Retinal pigment epithelial cell (primary cell): ENCODE data around the gene LOXL4.

ENCODE experiments used
- DNase-seq: peaks from one replicate; pipeline ENCODE4 v3.0.0-alpha.2; 2010; ENCODE audit warnings: low read depth
- H3K4me3 ChIP-seq: 2 replicates; pipeline ENCODE4 v1.5.1; 2011; ENCODE audit warnings: mild to moderate bottlenecking, low read length, control low read depth, moderate library complexity
- TF ChIP-seq, protein P1 (sequence below): conservative IDR thresholded peaks from 2 replicates; pipeline ENCODE4 v1.5.1; 2011; ENCODE audit warnings: low read depth, low read length, control low read depth, inconsistent platforms

Gene LOXL4

DNA sequence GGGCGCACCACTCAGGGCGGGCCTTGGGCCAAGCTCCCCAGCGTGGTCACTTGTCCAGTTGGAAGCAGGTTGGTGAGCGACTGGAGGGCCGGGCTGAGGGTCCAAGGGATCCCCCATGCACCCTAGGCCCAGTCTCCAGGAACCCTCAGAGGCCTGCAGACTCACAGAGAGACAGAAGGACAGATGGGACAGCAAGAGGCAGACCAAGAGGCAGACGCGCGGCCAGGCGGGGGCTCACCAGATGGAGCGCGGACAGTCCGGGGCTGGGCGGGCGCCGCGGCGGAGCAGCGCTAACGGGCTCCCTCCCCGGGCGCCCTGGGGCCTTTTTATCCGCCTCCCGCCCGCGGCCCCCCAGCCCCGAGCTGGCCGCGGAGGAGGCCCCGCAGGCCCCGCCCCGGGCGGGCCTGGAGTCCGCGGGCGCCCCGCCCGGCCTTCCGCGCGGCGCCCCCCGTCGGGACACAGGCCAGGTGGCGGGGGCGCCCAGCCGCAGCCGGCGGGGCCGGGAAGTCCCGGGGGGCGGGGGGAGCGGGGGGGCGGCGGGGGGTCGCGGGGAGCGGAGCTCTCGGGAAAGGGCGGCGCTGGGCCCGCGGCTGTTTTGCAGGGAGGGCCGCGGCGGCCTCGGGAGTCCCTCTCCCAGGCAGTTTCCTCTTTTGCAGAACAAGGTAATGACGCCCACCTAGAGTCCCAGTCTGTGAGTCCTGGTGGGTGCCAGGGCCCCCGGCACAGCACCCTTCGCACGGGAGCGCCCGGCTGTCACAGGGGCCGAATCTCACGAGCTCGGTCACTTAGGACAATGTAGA is at the start of gene LOXL4:
Gene LOXL4 (minus strand): TSS at position 301 of the 800 bp plus-strand sequence. CDS start 5,175 bp downstream, outside the sequence.
- TF ChIP-seq, protein P1, sequence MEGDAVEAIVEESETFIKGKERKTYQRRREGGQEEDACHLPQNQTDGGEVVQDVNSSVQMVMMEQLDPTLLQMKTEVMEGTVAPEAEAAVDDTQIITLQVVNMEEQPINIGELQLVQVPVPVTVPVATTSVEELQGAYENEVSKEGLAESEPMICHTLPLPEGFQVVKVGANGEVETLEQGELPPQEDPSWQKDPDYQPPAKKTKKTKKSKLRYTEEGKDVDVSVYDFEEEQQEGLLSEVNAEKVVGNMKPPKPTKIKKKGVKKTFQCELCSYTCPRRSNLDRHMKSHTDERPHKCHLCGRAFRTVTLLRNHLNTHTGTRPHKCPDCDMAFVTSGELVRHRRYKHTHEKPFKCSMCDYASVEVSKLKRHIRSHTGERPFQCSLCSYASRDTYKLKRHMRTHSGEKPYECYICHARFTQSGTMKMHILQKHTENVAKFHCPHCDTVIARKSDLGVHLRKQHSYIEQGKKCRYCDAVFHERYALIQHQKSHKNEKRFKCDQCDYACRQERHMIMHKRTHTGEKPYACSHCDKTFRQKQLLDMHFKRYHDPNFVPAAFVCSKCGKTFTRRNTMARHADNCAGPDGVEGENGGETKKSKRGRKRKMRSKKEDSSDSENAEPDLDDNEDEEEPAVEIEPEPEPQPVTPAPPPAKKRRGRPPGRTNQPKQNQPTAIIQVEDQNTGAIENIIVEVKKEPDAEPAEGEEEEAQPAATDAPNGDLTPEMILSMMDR = no peak
- peak within 1 kb of the TSS; percentile 49 for H3K4me3 ChIP-seq
- DNase-seq = no peak

DNA sequence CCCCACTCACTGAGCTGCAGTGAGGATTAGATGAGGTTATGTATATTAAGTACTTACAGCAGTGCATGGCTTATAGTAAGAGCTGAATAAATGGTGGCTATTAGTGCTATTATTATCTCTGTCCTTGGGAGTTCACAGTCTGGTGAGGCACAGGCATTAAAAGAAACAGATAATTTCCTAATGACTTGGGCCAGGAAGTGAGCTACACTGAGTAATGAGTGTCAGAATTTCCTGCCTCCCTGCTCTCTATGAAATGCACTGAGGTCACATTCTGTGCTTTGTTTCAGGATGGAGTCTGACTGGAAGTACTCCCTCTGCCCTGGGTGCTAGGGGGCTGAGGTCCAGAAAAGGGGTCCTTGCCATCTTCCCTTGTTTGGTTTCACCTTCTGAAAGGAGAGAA is 48.7 kb upstream of the LOXL4 start:
- no peak for DNase-seq
- no peak overlapping the region for H3K4me3 ChIP-seq
- TF ChIP-seq, protein P1 = no peak

DNA sequence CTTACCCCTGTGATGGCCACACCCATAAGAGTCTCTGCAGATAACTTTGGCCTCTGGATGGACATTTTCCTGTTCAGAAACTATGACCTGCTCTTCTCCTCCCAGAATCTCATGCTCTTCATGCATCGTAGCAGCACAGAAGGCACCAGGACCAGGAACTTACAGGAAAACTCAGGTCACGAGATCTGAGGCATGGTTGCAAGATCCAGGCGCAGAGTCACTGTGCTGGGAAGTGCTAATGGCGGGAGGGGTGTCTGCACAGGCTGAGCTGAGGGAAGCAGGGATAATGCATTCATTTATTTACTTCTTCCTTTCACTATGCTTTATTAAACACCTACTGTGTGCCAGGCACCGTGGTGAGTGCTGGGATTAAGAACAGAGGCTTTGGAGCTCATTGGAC is 48.2 kb upstream of the LOXL4 start:
- DNase-seq = no peak
- TF ChIP-seq, protein P1 = no peak
- no peak overlapping the region for H3K4me3 ChIP-seq

- H3K4me3 ChIP-seq = no peak overlapping the region
- TF ChIP-seq, protein P1 = no peak
- no peak for DNase-seq
Observed at GRCh38 chr10:98314532-98315284, 46.7 kb upstream of the LOXL4 start.

GRCh38 chr10:98313598-98313997 is 45.6 kb upstream of the LOXL4 start:
- TF ChIP-seq, protein P1 = no peak
- no peak for DNase-seq
- H3K4me3 ChIP-seq = no peak overlapping the region

GRCh38 chr10:98312822-98313221 is 44.8 kb upstream of the LOXL4 start:
- no peak overlapping the region for H3K4me3 ChIP-seq
- no peak for DNase-seq
- TF ChIP-seq, protein P1 = no peak

DNA sequence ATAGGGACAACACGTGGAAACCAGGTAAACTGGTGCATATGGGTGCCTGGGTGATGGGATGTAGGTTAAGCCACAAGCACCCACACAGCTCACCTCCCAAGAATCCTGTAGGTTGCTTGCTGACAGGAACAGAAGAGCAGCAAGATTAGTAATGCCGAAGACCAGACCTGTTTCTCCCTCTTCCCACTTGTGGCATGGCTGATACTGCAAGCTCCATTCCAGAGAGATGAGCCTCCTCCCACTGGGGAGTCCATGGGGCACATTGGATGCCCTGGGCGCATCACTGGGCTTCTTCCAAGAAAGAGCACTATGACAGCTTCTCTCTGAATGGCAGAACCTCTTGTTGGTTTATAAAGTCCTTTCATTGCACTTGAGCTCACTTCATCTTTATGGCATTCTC is 44.4 kb upstream of the LOXL4 start:
- DNase-seq = no peak
- no peak overlapping the region for H3K4me3 ChIP-seq
- TF ChIP-seq, protein P1 = no peak
